ENCODE results near the gene CLEC4M.
"Not testable (repeated sequence)": the region's sequence is repeated elsewhere in the genome, so short reads cannot be mapped to it uniquely, and the experiment has no call there.

The CLEC4M gene

DNA sequence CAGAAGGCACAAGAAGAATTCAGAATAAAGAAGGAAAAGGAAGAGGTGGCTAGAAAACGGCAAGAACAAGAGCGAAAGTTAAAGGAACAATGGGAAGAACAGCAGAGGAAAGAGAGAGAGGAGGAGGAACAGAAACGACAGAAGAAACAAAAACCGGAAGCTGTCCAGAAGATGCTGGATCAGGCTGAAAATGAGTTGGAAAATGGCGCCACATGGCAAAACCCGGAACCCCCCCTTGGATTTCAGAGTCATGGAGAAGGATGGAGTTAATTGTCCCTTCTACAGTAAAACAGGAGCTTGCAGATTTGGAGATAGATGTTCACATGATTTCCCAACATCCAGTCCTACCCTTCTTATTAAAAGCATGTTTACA lies 22.4 kb upstream of the CLEC4M start:
- DNase-seq (ENCODE audit: low read depth in 2 of 2) = no peak

DNA sequence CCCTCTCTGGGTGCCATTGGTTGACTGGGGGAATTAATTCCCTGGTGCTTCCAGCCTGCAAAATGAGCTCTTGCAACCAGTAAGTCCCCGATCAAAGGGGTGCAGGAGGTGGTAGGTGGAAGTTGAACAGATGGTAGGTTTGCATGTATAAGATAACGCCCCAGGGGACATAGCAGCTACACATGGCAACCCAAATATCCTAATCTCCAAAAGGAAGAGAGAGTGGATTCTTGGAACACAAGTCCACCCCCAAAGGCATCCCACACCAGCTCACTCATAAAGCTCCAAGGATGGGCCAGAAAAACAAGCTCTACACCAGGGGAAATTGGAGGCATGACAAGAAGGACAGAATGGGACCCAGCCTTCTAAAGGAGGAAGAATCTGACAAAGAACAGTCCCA lies 20.5 kb upstream of the CLEC4M start:
- no peak for DNase-seq (ENCODE audit: low read depth in 2 of 2)

- no peak for DNase-seq (ENCODE audit: low read depth in 2 of 2)
These were observed 20.1 kb upstream of the CLEC4M start for GRCh38 chr19:7742991-7743390.

DNA sequence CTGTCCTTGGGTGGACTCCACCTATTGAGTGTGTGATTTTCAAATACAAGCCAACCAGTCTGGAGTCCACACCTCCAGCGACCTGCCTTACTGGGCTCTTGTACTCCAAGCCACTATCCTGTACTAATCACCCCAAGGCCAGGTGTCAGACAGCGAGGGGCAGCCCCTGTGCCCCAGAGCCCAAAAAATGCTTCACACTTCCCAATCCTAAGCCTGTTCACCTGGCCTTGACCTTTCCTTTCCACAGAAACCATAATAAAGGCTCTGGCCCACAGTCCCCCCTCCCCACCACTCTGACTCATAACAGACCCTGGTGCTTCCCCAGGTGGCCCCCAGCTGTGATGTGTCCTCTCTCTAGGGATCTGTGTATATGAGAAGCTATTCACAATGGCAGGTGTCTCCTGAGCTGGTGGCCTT lies 19.6 kb upstream of the CLEC4M start:
- DNase-seq (ENCODE audit: low read depth in 2 of 2) = no peak

- DNase-seq (ENCODE audit: low read depth in 2 of 2) = no peak
These were observed 18.8 kb upstream of the CLEC4M start for GRCh38 chr19:7744199-7744786.

GRCh38 chr19:7744871-7745650 lies 18.0 kb upstream of the CLEC4M start:
- no peak for DNase-seq (ENCODE audit: low read depth in 2 of 2)

DNA sequence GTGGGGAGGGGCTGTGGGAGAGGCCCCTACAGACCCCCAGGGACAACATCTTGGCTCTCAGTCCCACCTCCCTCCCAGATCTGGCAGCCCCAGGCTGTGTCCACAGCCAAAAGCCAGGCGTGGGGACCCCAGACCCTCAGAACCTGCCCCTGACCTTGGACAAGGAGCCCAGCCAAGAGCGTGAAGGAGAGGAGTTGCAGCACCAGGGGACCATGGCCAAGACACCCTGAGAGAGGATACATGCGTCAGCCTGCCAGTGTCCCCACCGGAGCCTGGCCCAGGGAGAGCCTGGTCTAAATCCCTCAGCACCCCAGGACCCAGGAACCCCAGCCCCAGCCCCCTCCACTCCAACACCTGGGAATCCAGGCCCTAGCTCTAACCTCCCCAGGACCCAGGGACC lies 16.7 kb upstream of the CLEC4M start:
- not testable (repeated sequence) for DNase-seq (ENCODE audit: low read depth in 2 of 2)

- DNase-seq (ENCODE audit: low read depth in 2 of 2) = no peak
These were observed 15.8 kb upstream of the CLEC4M start, which contains the start of gene CD209 for GRCh38 chr19:7746903-7747884. Gene CD209 (minus strand): TSS chr19:7747534. CDS start chr19:7747511, 23 bp downstream.

DNA sequence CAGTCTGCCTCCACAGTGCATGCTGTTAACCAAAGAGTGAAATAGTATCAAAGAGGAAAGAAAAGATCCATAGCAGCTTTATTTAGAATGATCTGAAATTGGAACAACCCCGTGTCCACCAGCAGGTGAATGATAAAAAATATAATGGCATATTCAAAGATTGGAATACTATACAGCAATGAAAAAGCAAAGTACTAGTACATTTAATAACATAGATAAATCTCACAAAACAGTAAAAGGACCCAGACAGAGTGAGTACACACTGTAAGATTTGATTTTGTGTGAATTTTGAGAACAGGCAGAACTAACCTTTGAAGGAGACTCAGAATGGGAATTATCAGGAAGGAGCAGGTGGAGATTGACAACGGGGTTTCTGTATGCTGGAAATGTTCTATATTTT lies 14.9 kb upstream of the CLEC4M start:
- no peak for DNase-seq (ENCODE audit: low read depth in 2 of 2)

DNA sequence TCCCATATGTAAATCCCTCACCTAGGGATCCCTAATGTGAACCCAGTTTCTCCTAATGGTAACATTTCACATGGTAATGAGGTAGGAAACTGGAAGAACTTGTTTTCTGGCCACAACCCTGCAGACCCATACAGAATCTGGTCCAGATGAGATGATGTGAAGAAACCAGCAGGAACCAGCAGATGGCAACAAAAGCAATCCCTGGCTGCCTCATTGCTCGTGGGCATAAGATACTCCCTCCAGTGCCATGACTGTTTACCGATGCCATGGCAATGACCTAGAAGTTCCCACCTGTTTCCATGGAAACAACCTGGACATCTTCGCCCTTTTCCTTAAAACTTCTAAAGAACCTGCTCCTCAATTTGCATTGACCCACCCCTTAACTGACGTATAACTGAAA lies 14.3 kb upstream of the CLEC4M start:
- DNase-seq (ENCODE audit: low read depth in 2 of 2) = no peak

DNA sequence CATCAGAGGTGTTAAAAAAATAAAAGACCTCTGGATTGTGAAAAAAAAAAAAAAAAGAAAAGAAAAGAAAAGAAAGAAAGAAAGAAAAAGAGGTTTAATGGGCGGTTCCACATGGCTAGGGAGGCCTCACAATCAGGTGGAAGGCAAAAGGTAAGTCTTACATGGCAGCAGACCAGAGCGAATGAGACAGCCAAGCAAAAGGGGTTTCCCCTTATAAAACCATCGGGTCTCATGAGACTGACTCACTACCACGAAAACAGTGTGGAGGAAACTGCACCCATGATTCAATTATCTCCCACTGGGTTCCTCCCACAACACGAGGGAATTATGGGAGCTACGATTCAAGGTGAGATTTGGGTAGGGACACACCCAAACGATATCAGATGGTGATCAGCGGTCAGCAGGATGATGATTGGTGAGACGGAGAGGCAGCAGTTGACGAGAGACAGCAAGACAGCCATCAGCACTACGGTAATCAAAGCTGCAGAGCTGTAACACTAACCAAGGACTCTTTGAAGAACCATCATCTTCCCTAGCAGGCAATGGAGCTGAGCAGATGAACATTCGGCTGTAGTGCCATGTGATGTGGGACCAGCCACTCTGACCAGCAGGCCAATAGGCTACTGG lies 11.8 kb upstream of the CLEC4M start:
- DNase-seq (ENCODE audit: low read depth in 2 of 2) = peak in 1 of 2 donors; percentile 33

- no peak for DNase-seq (ENCODE audit: low read depth in 2 of 2)
These were observed 6.8 kb upstream of the CLEC4M start for GRCh38 chr19:7756258-7756657.

- DNase-seq (ENCODE audit: low read depth in 2 of 2) = no peak
These were observed 5.7 kb upstream of the CLEC4M start for GRCh38 chr19:7757358-7757757.

- DNase-seq (ENCODE audit: low read depth in 2 of 2) = no peak
These were observed 3.9 kb upstream of the CLEC4M start for GRCh38 chr19:7759156-7759555.

GRCh38 chr19:7763696-7764095 lies 653 bp downstream of the CLEC4M start:
- DNase-seq (ENCODE audit: low read depth in 2 of 2) = no peak

DNA sequence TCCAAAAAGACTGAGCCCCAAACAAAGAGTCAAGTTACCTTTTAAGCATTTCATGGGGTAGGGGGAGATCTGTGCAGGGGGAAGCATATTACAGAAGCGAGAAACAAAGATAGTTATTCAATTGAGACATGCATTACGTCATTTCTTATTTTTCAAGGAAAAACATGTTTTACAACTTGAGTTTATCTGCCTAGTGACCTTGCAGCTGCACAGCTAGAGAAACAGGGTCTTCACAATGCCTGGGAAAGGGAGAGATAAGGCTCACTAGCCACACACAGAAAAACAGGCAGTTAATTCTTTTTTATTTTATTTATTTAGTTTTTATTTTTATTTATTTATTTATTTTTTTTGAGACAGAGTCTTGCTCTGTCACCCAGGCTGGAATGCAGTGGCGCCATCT lies 1.1 kb downstream of the CLEC4M start:
- DNase-seq (ENCODE audit: low read depth in 2 of 2) = not testable (repeated sequence)

GRCh38 chr19:7765043-7765442 lies 2.0 kb downstream of the CLEC4M start:
- DNase-seq (ENCODE audit: low read depth in 2 of 2) = not testable (repeated sequence)

- DNase-seq (ENCODE audit: low read depth in 2 of 2) = no peak
These were observed 3.5 kb downstream of the CLEC4M start for GRCh38 chr19:7766535-7766934.

DNA sequence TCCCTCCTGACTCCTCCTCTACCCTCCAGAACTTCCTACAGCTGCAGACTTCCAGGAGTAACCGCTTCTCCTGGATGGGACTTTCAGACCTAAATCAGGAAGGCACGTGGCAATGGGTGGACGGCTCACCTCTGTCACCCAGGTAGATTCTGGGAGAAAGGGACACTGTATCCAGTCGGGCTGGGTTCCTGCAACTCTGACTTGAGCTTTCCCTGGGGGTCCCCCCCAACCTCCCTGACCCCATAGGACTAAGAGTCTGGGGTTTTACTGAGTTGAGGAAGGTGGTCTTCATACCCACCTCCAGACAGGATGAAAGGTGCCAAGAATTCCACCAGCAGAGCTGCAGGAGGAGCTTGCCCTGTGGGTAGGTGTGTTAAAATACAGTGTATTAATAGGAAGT lies 4.4 kb downstream of the CLEC4M start:
- no peak for DNase-seq (ENCODE audit: low read depth in 2 of 2)

GRCh38 chr19:7769171-7769570 lies 6.1 kb downstream of the CLEC4M start:
- no peak for DNase-seq (ENCODE audit: low read depth in 2 of 2)

DNA sequence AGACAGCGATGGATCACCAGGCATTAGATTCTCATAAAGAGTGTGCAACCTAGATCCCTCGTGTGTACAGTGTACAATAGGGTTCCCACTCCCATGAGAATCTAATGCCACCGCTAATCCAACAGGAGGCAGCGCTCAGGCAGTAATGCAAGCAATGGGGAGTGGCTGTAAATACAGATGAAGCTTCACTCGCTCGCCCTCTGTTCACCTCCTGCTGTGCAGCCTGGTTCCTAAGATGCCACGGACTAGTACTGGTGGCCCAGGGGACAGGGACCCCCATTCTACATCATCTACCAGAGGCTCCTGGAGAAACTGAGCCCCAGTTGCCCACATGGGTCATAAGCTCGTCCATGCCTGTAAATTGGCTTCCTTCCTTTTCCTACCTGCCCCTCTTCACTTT lies 8.0 kb downstream of the CLEC4M start:
- DNase-seq (ENCODE audit: low read depth in 2 of 2) = no peak

DNA sequence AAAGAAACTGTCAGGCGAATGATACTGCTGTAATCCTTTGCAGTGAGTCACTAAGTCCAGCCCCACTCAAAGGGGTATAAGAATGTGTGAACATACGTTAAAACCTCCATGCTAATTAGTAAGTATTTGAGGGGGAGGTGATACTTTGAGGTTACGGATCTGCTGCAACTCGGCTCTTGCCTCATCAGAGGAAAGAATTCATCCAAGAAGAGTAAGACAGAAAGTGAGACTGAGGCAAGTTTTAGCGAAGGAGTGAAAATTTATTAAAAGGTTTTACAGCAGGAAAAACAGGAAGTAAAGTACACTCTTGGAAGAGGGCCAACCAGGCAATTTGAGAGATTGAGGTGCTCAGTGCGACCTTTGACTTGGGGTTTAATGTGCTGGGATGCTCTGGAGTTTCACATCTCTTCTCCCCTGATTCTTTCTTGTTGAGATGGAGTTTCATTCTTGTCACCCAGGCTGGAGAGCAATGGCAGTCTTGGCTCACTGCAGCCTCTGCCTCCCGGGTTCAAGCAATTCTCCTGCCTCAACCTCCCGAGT lies 9.8 kb downstream of the CLEC4M start:
- DNase-seq (ENCODE audit: low read depth in 2 of 2) = peak in 1 of 2 donors; percentile 39

All from activated CD4-positive, alpha-beta T cell treated with anti-CD3 and anti-CD28 coated beads for 24 hours (primary cell).